ENCODE measurements around the gene GCGR.

DNA sequence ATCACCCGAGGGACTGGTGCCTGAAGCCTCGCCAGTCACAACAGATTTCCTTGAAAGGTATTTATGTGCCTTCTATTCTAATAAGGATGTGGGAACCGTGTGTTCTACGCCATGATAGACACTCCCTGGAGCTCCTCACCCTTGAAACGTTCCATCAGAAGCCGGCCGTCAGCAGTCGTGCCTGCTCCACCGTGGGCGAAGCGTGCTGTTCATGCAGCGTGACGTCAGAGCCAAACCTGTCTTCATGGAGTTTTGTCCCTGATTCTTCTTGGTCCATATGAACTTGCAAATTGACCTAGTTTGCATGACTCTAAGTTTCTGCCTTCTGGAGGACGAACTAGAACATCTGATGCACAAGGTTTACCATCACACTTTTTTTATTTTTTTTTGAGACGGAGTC lies 35.4 kb downstream of the GCGR start:
- no peak for TF ChIP-seq POLR2A (IDR thresholded peaks at IDR 0.05; ENCODE audit: low read depth, low read length)
- TF ChIP-seq TAF1 (IDR thresholded peaks at IDR 0.05; ENCODE audit: borderline replicate concordance, low read depth, low read length): no peak

All from GM12892 (cell line).